ENCODE results near the gene CNTNAP2.

DNA sequence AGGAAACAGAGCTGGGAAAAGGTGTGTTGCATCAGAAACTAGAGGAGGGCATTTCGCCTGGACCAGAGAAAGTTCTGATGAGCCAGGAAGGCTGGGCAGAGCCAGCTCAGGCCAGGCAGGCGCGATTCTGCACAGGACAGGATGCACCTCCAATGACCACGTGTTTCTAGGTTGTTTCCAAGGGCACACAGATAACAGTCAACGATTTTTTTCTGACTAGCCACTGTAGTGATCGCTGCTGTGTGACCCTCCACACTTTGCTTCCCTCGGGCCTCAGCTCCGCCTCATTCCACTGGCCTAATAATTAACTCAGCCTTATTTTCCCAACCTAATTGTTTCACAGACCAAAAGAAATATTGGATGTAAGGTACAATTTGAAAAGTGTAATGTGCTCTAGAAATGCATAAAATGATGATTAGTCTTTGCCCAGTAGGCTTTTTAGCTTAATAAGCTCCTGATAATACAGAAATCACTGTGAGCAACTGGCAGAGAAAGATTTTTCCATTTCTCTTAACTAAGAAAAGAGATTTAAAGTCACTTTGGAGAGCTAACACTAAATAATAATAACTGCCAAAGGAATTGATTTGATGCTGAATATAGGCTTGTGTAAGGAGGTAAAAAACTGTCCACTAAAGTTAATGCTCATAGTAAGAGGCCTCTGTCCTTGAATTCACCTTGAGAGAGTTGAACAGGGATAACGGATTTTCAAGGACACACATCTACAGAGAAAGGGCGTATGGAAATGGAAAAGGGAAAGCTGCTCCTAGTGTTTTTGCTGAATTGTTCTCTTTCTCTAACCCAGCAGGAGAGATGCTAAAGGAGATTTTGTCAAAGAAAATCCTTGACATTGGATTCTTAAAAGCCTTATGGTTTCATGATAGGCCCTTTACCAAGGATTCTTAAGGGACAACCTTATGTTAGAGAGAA lies 2183.0 kb downstream of the CNTNAP2 start:
- TF ChIP-seq ZFHX2 (tag by site-specific recombination; conservative IDR thresholded peaks at IDR 0.05): no peak
- TF ChIP-seq, protein P1, sequence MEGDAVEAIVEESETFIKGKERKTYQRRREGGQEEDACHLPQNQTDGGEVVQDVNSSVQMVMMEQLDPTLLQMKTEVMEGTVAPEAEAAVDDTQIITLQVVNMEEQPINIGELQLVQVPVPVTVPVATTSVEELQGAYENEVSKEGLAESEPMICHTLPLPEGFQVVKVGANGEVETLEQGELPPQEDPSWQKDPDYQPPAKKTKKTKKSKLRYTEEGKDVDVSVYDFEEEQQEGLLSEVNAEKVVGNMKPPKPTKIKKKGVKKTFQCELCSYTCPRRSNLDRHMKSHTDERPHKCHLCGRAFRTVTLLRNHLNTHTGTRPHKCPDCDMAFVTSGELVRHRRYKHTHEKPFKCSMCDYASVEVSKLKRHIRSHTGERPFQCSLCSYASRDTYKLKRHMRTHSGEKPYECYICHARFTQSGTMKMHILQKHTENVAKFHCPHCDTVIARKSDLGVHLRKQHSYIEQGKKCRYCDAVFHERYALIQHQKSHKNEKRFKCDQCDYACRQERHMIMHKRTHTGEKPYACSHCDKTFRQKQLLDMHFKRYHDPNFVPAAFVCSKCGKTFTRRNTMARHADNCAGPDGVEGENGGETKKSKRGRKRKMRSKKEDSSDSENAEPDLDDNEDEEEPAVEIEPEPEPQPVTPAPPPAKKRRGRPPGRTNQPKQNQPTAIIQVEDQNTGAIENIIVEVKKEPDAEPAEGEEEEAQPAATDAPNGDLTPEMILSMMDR (tag by site-specific recombination; IDR thresholded peaks at IDR 0.05): no peak
- TF ChIP-seq, protein P2, sequence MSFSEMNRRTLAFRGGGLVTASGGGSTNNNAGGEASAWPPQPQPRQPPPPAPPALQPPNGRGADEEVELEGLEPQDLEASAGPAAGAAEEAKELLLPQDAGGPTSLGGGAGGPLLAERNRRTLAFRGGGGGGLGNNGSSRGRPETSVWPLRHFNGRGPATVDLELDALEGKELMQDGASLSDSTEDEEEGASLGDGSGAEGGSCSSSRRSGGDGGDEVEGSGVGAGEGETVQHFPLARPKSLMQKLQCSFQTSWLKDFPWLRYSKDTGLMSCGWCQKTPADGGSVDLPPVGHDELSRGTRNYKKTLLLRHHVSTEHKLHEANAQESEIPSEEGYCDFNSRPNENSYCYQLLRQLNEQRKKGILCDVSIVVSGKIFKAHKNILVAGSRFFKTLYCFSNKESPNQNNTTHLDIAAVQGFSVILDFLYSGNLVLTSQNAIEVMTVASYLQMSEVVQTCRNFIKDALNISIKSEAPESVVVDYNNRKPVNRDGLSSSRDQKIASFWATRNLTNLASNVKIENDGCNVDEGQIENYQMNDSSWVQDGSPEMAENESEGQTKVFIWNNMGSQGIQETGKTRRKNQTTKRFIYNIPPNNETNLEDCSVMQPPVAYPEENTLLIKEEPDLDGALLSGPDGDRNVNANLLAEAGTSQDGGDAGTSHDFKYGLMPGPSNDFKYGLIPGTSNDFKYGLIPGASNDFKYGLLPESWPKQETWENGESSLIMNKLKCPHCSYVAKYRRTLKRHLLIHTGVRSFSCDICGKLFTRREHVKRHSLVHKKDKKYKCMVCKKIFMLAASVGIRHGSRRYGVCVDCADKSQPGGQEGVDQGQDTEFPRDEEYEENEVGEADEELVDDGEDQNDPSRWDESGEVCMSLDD (tag by site-specific recombination; IDR thresholded peaks at IDR 0.05): no peak
- TF ChIP-seq ZNF423 (tag by site-specific recombination; IDR thresholded peaks at IDR 0.05): no peak
- TF ChIP-seq ZNF311 (tag by site-specific recombination; IDR thresholded peaks at IDR 0.05; ENCODE audit: borderline replicate concordance): no peak
- TF ChIP-seq, protein P3, sequence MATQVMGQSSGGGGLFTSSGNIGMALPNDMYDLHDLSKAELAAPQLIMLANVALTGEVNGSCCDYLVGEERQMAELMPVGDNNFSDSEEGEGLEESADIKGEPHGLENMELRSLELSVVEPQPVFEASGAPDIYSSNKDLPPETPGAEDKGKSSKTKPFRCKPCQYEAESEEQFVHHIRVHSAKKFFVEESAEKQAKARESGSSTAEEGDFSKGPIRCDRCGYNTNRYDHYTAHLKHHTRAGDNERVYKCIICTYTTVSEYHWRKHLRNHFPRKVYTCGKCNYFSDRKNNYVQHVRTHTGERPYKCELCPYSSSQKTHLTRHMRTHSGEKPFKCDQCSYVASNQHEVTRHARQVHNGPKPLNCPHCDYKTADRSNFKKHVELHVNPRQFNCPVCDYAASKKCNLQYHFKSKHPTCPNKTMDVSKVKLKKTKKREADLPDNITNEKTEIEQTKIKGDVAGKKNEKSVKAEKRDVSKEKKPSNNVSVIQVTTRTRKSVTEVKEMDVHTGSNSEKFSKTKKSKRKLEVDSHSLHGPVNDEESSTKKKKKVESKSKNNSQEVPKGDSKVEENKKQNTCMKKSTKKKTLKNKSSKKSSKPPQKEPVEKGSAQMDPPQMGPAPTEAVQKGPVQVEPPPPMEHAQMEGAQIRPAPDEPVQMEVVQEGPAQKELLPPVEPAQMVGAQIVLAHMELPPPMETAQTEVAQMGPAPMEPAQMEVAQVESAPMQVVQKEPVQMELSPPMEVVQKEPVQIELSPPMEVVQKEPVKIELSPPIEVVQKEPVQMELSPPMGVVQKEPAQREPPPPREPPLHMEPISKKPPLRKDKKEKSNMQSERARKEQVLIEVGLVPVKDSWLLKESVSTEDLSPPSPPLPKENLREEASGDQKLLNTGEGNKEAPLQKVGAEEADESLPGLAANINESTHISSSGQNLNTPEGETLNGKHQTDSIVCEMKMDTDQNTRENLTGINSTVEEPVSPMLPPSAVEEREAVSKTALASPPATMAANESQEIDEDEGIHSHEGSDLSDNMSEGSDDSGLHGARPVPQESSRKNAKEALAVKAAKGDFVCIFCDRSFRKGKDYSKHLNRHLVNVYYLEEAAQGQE (tag by site-specific recombination; IDR thresholded peaks at IDR 0.05): no peak
- TF ChIP-seq ZNF530 (tag by site-specific recombination; IDR thresholded peaks at IDR 0.05; ENCODE audit: low read depth): no peak
- TF ChIP-seq ZNF350 (tag by site-specific recombination; IDR thresholded peaks at IDR 0.05): no peak
- no peak for TF ChIP-seq ZNF600 (tag by site-specific recombination; IDR thresholded peaks at IDR 0.05)
- no peak for TF ChIP-seq ZNF501 (tag by site-specific recombination; IDR thresholded peaks at IDR 0.05)
- TF ChIP-seq, protein P4, sequence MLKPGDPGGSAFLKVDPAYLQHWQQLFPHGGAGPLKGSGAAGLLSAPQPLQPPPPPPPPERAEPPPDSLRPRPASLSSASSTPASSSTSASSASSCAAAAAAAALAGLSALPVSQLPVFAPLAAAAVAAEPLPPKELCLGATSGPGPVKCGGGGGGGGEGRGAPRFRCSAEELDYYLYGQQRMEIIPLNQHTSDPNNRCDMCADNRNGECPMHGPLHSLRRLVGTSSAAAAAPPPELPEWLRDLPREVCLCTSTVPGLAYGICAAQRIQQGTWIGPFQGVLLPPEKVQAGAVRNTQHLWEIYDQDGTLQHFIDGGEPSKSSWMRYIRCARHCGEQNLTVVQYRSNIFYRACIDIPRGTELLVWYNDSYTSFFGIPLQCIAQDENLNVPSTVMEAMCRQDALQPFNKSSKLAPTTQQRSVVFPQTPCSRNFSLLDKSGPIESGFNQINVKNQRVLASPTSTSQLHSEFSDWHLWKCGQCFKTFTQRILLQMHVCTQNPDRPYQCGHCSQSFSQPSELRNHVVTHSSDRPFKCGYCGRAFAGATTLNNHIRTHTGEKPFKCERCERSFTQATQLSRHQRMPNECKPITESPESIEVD (tag by site-specific recombination; IDR thresholded peaks at IDR 0.05): no peak
- no peak for TF ChIP-seq ZNF664 (tag by site-specific recombination; IDR thresholded peaks at IDR 0.05)
- TF ChIP-seq TRIM28 (IDR thresholded peaks at IDR 0.05; ENCODE audit: borderline replicate concordance, low read length): no peak
- no peak for TF ChIP-seq MYNN (tag by site-specific recombination; IDR thresholded peaks at IDR 0.05; ENCODE audit: borderline replicate concordance)
